GM23338 (cell line): ENCODE data around the gene PRUNE2. TPM values are rescaled to one million over a fixed set of nuclear protein-coding genes. Genes with fewer than 3 reads are reported as not detected.

Experiments used
- ATAC-seq: fragments of 200-7000 bp; cut with Tn5 transposase; 3 replicates; pipeline ENCODE4 v1.9.1; 2020
- DNase-seq: peaks from one replicate; pipeline ENCODE4 v3.0.0-alpha.2; 2015; ENCODE audit warnings: low spot score
- H2AFZ ChIP-seq: fragments of 200-600 bp; sonication (generic); 2 replicates; pipeline ENCODE4 v1.8.0; 2016; ENCODE audit warnings: antibody characterized with exemption, mild to moderate bottlenecking, moderate library complexity
- H3F3A ChIP-seq: fragments of 200-600 bp; sonication (generic); replicated peaks from 2 replicates; pipeline ENCODE4 v1.8.0; 2017; ENCODE audit warnings: antibody characterized with exemption, mixed run types, low read depth
- H3K27ac ChIP-seq: fragments of 200-600 bp; sonication (generic); 2 replicates; pipeline ENCODE4 v1.6.1; 2016; ENCODE audit warnings: low read depth
- H3K27me3 ChIP-seq: fragments of 200-600 bp; sonication (generic); 2 replicates; pipeline ENCODE4 v1.8.0; 2016; ENCODE audit warnings: mild to moderate bottlenecking, mixed run types, moderate library complexity; ENCODE audit not compliant: insufficient read depth
- H3K36me3 ChIP-seq: fragments of 200-600 bp; sonication (generic); 2 replicates; pipeline ENCODE4 v1.8.0; 2016; ENCODE audit warnings: mild to moderate bottlenecking; ENCODE audit not compliant: insufficient read depth
- H3K4me1 ChIP-seq: fragments of 200-600 bp; sonication (generic); 2 replicates; pipeline ENCODE4 v1.8.0; 2016; ENCODE audit warnings: mild to moderate bottlenecking, moderate library complexity; ENCODE audit not compliant: insufficient read depth
- H3K4me2 ChIP-seq: fragments of 200-600 bp; sonication (generic); 2 replicates; pipeline ENCODE4 v1.7.1; 2017; ENCODE audit warnings: mixed run types
- H3K4me3 ChIP-seq: fragments of 200-600 bp; sonication (generic); 2 replicates; pipeline ENCODE4 v1.6.1; 2016; ENCODE audit warnings: mixed run types
- H3K79me2 ChIP-seq: fragments of 200-600 bp; sonication (generic); replicated peaks from 2 replicates; pipeline ENCODE4 v1.8.0; 2017; ENCODE audit warnings: mild to moderate bottlenecking; ENCODE audit not compliant: insufficient read depth
- H3K9me2 ChIP-seq: fragments of 200-600 bp; sonication (generic); 2 replicates; pipeline ENCODE4 v1.8.0; 2017; ENCODE audit not compliant: insufficient read depth
- H4K20me1 ChIP-seq: fragments of 200-600 bp; sonication (generic); replicated peaks from 2 replicates; pipeline ENCODE4 v1.8.0; 2017; ENCODE audit warnings: mild to moderate bottlenecking; ENCODE audit not compliant: insufficient read depth
- H3K27ac Mint-ChIP-seq: 2 replicates; pipeline ENCODE4 v1.8.0; 2020; ENCODE audit warnings: inconsistent platforms, mild to moderate bottlenecking, moderate library complexity, mixed read lengths
- H3K27me3 Mint-ChIP-seq: 3 replicates; pipeline ENCODE4 v1.8.0; 2022; ENCODE audit warnings: low read depth, mild to moderate bottlenecking, moderate library complexity, mixed read lengths, inconsistent platforms; ENCODE audit not compliant: insufficient read depth, poor library complexity
- H3K36me3 Mint-ChIP-seq: 3 replicates; pipeline ENCODE4 v1.8.0; 2021; ENCODE audit warnings: low read depth, mild to moderate bottlenecking, inconsistent platforms, moderate library complexity, mixed read lengths
- H3K4me1 Mint-ChIP-seq: 3 replicates; pipeline ENCODE4 v1.8.0; 2020; ENCODE audit warnings: mild to moderate bottlenecking, inconsistent platforms, mixed read lengths
- H3K4me3 Mint-ChIP-seq: 3 replicates; pipeline ENCODE4 v1.8.0; 2021; ENCODE audit warnings: moderate library complexity, mild to moderate bottlenecking, inconsistent platforms, mixed read lengths
- H3K9me3 Mint-ChIP-seq: 3 replicates; pipeline ENCODE4 v1.8.0; 2020; ENCODE audit warnings: moderate library complexity, mild to moderate bottlenecking, inconsistent platforms, mixed read lengths
- CREB1 ChIP-seq: fragments of 250-450 bp; sonication (Bioruptor Pico); IDR thresholded peaks from 2 replicates; pipeline ENCODE4 v1.5.0; 2020; ENCODE audit warnings: low read depth, mild to moderate bottlenecking, moderate library complexity
- EZH2 ChIP-seq: fragments of 200-600 bp; sonication (generic); IDR thresholded peaks from one replicate; pipeline ENCODE4 v1.8.0; 2017; ENCODE audit warnings: antibody characterized with exemption, mild to moderate bottlenecking, low read depth; ENCODE audit not compliant: unreplicated experiment
- EZH2phosphoT487 ChIP-seq: fragments of 200-600 bp; sonication (generic); IDR thresholded peaks from one replicate; pipeline ENCODE4 v1.8.1; 2018; ENCODE audit warnings: antibody characterized with exemption; ENCODE audit not compliant: unreplicated experiment
- JUNB ChIP-seq: IDR thresholded peaks from one replicate; pipeline ENCODE4 v1.6.1; 2016; ENCODE audit warnings: antibody characterized with exemption; ENCODE audit not compliant: unreplicated experiment
- NANOG ChIP-seq: IDR thresholded peaks from 2 replicates; pipeline ENCODE4 v1.6.1; 2016; ENCODE audit warnings: antibody characterized with exemption, borderline replicate concordance
- POLR2AphosphoS5 ChIP-seq: IDR thresholded peaks from 2 replicates; pipeline ENCODE4 v1.6.1; 2016; ENCODE audit warnings: antibody characterized with exemption, low read depth
- REST ChIP-seq: IDR thresholded peaks from one replicate; pipeline ENCODE4 v1.6.1; 2018; ENCODE audit warnings: antibody characterized with exemption; ENCODE audit not compliant: unreplicated experiment
- STAT1 ChIP-seq: IDR thresholded peaks from one replicate; pipeline ENCODE4 v1.6.1; 2016; ENCODE audit warnings: antibody characterized with exemption; ENCODE audit not compliant: unreplicated experiment
- ZNF114 ChIP-seq: fragments of 250-450 bp; sonication (Bioruptor Pico); IDR thresholded peaks from 2 replicates; pipeline ENCODE4 v1.5.0; 2020; ENCODE audit warnings: mild to moderate bottlenecking, moderate library complexity
- ZNF331 ChIP-seq: fragments of 250-450 bp; sonication (Bioruptor Pico); IDR thresholded peaks from 2 replicates; pipeline ENCODE4 v1.5.0; 2020; ENCODE audit warnings: low read depth, mild to moderate bottlenecking, moderate library complexity
- polyA plus RNA-seq: library from polyadenylated mRNA; unstranded; fragments of >200 nt; fragmentation: Nextera tagmentation; extraction: Ambion mirVana; gene quantifications from 2 replicates; pipeline ENCODE4 v1.2.1, GENCODE V29; 2016
- total RNA-seq: library from RNA; depleted of rRNA; stranded (reverse); fragments of >200 nt; shearing (Covaris generic); gene quantifications from 2 replicates; pipeline ENCODE4 v1.2.3, GENCODE V29; 2014
- TF ChIP-seq, protein P1 (sequence below): IDR thresholded peaks from 2 replicates; pipeline ENCODE4 v1.6.1; 2016; ENCODE audit warnings: antibody characterized with exemption
- TF ChIP-seq, protein P2 (sequence below), 2 experiments: fragments of 200-600 bp in 1 of 2; sonication (generic) in 1 of 2; conservative IDR thresholded peaks; 2 replicates each; pipeline versions ENCODE4 v1.5.1 to v1.6.1; 2016 to 2017; ENCODE audit warnings: antibody characterized with exemption in 2 of 2, low read depth in 2 of 2, mild to moderate bottlenecking in 2 of 2, moderate library complexity in 1 of 2

The PRUNE2 gene
- total and polyA plus RNA-seq, 2 experiments from 2014 or later: 10.6 to 26.5 TPM

DNA sequence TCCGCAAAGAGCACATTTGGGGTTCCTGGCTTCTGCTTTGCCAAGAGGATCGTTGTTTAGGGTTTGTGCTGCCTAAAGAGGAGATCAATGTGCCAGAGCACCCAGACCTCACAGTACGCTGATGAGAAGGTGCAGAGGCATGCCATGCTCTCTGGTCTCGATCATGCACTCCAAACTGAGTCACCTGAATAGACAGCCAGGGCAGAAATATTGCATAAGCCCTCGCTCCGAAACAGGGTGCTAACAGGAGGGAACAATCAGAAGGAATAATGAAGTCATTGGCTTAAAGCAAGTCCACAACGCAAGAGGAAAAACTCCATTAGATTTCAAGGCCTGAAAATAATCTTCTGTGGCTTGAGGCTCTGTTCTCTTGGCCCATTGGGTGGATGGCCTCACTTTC, 322.7 kb downstream of the PRUNE2 start:
- H3K27ac ChIP-seq: no peak overlapping the region
- no peaks in the 10 kb centered on the region for H3K9me2 ChIP-seq
- H3K9me3 Mint-ChIP-seq: no peaks in the 10 kb centered on the region
- H3K27me3 Mint-ChIP-seq: no peaks in the 10 kb centered on the region
- DNase-seq (no peak), ATAC-seq (no peak)
- no peaks in the 10 kb centered on the region for H3F3A ChIP-seq
- TF ChIP-seq, protein P1, sequence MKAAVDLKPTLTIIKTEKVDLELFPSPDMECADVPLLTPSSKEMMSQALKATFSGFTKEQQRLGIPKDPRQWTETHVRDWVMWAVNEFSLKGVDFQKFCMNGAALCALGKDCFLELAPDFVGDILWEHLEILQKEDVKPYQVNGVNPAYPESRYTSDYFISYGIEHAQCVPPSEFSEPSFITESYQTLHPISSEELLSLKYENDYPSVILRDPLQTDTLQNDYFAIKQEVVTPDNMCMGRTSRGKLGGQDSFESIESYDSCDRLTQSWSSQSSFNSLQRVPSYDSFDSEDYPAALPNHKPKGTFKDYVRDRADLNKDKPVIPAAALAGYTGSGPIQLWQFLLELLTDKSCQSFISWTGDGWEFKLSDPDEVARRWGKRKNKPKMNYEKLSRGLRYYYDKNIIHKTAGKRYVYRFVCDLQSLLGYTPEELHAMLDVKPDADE: no peak
- TF ChIP-seq EZH2 (no peak), EZH2phosphoT487 (no peak), JUNB (no peak), POLR2AphosphoS5 (no peak), CREB1 (no peak), STAT1 (no peak), NANOG (no peak), REST (no peak), ZNF114 (CRISPR knock-in tag) (no peak), ZNF331 (CRISPR knock-in tag) (no peak)
- TF ChIP-seq, protein P2, sequence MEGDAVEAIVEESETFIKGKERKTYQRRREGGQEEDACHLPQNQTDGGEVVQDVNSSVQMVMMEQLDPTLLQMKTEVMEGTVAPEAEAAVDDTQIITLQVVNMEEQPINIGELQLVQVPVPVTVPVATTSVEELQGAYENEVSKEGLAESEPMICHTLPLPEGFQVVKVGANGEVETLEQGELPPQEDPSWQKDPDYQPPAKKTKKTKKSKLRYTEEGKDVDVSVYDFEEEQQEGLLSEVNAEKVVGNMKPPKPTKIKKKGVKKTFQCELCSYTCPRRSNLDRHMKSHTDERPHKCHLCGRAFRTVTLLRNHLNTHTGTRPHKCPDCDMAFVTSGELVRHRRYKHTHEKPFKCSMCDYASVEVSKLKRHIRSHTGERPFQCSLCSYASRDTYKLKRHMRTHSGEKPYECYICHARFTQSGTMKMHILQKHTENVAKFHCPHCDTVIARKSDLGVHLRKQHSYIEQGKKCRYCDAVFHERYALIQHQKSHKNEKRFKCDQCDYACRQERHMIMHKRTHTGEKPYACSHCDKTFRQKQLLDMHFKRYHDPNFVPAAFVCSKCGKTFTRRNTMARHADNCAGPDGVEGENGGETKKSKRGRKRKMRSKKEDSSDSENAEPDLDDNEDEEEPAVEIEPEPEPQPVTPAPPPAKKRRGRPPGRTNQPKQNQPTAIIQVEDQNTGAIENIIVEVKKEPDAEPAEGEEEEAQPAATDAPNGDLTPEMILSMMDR (conservative IDR thresholded peaks at IDR 0.05; ENCODE audit: low read depth in 2 of 2): no peak
- peaks cover 12% of the 10 kb centered on the region; the same call in 2 of the 3 replicates for H3K4me1 Mint-ChIP-seq
- no peak overlapping the region for H3K4me3 ChIP-seq
- H3K4me3 Mint-ChIP-seq: no peak overlapping the region
- H3K79me2 ChIP-seq: no peaks in the 10 kb centered on the region
- H3K36me3 ChIP-seq: no peaks in the 10 kb centered on the region
- H3K27me3 ChIP-seq: no peaks in the 10 kb centered on the region
- H4K20me1 ChIP-seq: no peaks in the 10 kb centered on the region
- no peaks in the 10 kb centered on the region for H3K4me1 ChIP-seq
- H3K4me2 ChIP-seq: no peak overlapping the region
- no peaks in the 10 kb centered on the region for H3K36me3 Mint-ChIP-seq
- no peak overlapping the region for H3K27ac Mint-ChIP-seq
- H2AFZ ChIP-seq: peak overlapping the region; percentile 52; the same call in 1 of the 2 replicates
